ENCODE data around the gene CRELD1.
"Not testable (repeated sequence)": the region's sequence is repeated elsewhere in the genome, so short reads cannot be mapped to it uniquely, and the experiment has no call there.

CRELD1 gene

GRCh38 chr3:9933561-9934234 lies at the start of gene CRELD1:
TSS of gene CRELD1 (plus strand) at chr3:9933834. CDS start at chr3:9934439, 605 bp downstream.
- peak; percentile 95 for DNase-seq

- DNase-seq = no peak
Observed at GRCh38 chr3:9884555-9885165, 49.0 kb upstream of the CRELD1 start.

- DNase-seq = no peak
Observed at GRCh38 chr3:9886328-9886727, 47.3 kb upstream of the CRELD1 start.

- no peak for DNase-seq
Observed at GRCh38 chr3:9887480-9887879, 46.2 kb upstream of the CRELD1 start.

GRCh38 chr3:9888540-9888939 lies 45.1 kb upstream of the CRELD1 start:
- DNase-seq = no peak

- DNase-seq = no peak
Observed at GRCh38 chr3:9889405-9889804, 44.2 kb upstream of the CRELD1 start.

- DNase-seq = peak; percentile 80
Observed at GRCh38 chr3:9890249-9891071, 43.2 kb upstream of the CRELD1 start, which contains the start of gene JAGN1. TSS of gene JAGN1 (plus strand) at chr3:9890610. CDS start at chr3:9890723, 113 bp downstream.

GRCh38 chr3:9891072-9891622 lies 42.5 kb upstream of the CRELD1 start:
- DNase-seq = no peak

- no peak for DNase-seq
Observed at GRCh38 chr3:9893739-9894138, 39.9 kb upstream of the CRELD1 start.

- DNase-seq = not testable (repeated sequence)
Observed at GRCh38 chr3:9895715-9896114, 37.9 kb upstream of the CRELD1 start.

GRCh38 chr3:9896755-9897407 lies 36.8 kb upstream of the CRELD1 start:
- not testable (repeated sequence) for DNase-seq

- no peak for DNase-seq
Observed at GRCh38 chr3:9897408-9898372, 35.9 kb upstream of the CRELD1 start.

- DNase-seq = no peak
Observed at GRCh38 chr3:9898467-9899241, 35.0 kb upstream of the CRELD1 start.

- no peak for DNase-seq
Observed at GRCh38 chr3:9899289-9899791, 34.3 kb upstream of the CRELD1 start.

- not testable (repeated sequence) for DNase-seq
Observed at GRCh38 chr3:9900965-9901415, 32.6 kb upstream of the CRELD1 start.

GRCh38 chr3:9901967-9902366 lies 31.7 kb upstream of the CRELD1 start:
- DNase-seq = no peak

GRCh38 chr3:9902372-9903237 lies 31.0 kb upstream of the CRELD1 start, which contains the start of gene IL17RE:
TSS of gene IL17RE (plus strand) at chr3:9902848. CDS start at chr3:9902933, 85 bp downstream.
- no peak for DNase-seq

GRCh38 chr3:9903238-9903624 lies 30.4 kb upstream of the CRELD1 start:
- no peak for DNase-seq

- DNase-seq = no peak
Observed at GRCh38 chr3:9903904-9904303, 29.7 kb upstream of the CRELD1 start.
